IPS-18c (cell line): ENCODE measurements around the gene NHS.
"Not testable (repeated sequence)": the region's sequence is repeated elsewhere in the genome, so short reads cannot be mapped to it uniquely, and the experiment has no call there.

Source experiments
- H3K4me3 ChIP-seq: 2 replicates; pipeline ENCODE4 v1.7.0; 2013; ENCODE audit warnings: low read depth, mild to moderate bottlenecking, low read length, moderate library complexity; ENCODE audit not compliant: insufficient read depth
- H3K9me3 ChIP-seq: one replicate; pipeline ENCODE4 v1.6.1; 2013; ENCODE audit warnings: mild to moderate bottlenecking, low read length, moderate library complexity; ENCODE audit not compliant: control insufficient read depth, insufficient read depth

NHS gene

DNA sequence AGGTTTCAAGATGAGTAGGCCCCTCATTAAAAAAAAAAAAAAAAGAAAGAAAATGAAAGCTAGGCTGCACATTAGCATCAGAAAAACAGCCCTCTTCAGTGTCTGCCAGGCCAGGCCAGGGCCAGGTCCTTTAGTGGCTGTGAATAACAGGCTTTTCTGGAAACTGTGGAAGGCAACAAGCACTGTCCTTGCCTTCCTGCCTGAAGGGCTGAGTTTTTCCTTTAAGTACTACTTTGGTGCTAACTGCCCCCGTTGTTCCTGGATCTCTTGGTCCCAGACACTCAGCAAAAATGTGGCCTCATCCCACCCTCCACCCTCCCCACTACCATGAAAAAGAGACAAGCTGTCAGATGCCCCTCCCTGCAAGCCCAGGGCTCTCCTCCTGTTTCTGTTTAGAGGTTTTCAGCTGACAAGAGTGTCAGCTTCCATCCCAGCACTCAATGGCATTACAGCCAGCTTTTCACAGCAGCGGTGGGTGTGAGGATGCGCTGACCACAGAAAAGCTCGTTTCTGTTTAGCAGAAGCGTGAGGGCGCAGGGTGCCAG lies 174.2 kb downstream of the NHS start:
- H3K9me3 ChIP-seq, result no peaks in the 10 kb centered on the region

GRCh38 chrX:17550011-17550410 lies 175.0 kb downstream of the NHS start:
- Histone ChIP-seq H3K4me3 (no peak overlapping the region), H3K9me3 (no peaks in the 10 kb centered on the region)

More for the DNA sequence above, 174.2 kb downstream of the NHS start:
- H3K4me3 ChIP-seq, result no peak overlapping the region

DNA sequence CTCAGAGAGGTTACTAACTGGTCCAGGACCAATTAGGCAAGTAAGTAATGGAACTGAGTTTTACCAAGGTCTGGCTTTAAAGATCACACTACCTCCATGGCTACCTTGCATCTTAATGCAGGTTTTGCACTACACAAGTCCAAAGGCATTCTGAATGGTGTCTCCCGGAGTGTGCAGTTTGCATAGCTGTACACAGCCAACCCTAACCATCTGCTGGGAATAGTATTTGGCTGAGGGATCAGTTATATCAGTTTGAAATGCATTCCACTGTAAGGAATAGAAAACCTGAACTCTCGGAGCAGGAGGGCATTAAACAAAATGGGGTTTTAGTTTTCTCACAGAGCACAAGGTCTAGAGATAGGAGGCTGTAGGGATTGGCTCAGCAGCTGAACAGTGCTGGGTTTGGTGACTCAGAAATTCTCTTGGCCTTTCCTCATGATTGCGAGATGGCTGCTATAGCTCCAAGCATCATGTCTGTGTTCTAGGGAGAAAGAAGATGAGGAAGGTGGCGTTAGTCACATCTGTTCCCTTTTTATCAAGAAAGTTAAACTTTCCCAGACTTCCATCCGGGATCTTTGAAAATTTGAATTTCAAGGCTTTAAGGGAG lies 177.1 kb downstream of the NHS start:
- H3K9me3 ChIP-seq, result no peaks in the 10 kb centered on the region
- H3K4me3 ChIP-seq, result no peak overlapping the region

- Histone ChIP-seq H3K9me3 (no peaks in the 10 kb centered on the region), H3K4me3 (no peak overlapping the region)
Measured at GRCh38 chrX:17553469-17553868, 178.5 kb downstream of the NHS start.

DNA sequence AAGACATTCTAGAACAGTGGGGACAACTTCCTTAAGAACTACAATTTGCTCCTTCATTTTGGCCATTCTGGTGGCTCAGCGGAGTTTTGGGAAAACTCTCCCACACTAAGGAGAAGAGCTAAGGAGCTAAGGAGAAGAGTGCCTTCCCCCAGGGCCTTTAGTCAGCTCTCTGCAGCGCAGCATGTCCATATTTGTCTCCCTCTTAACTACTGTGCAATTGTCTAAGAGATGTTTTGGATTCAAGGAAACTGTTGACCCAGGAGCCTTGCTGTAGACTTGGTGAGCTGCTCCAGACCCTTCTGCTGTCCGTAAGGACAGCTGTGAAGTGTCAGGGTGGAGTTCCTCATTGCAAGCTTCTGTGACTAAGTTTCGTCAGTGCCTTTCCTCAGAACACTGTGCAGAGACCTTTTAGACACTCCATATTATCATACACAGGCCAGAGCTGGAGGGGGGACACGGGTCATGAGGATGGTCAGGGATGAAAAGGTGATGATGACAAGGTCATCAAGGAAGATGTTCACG lies 179.0 kb downstream of the NHS start:
- Histone ChIP-seq H3K9me3 (no peaks in the 10 kb centered on the region), H3K4me3 (no peak overlapping the region)

GRCh38 chrX:17554914-17555313 lies 179.9 kb downstream of the NHS start:
- H3K9me3 ChIP-seq, result no peaks in the 10 kb centered on the region
- no peak overlapping the region for H3K4me3 ChIP-seq

DNA sequence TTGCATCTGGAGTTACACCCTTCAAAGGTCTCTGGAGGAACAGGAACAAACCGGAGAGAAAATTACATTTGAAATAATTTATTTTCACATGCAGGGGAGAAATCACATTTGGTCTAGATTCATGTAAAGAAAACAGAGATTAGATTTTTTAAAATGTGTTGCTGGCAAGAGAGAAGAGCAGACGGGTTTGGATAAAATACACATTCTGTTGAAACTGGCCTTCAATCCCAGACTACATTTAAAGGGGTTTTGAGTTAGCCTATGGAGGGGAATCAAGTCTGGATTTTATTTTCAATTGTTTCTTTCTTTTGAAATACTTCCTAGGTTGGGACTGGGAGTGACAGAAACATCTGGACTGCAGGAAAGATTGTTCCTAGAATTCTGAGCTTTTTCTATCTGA lies 180.8 kb downstream of the NHS start:
- Histone ChIP-seq H3K4me3 (no peak overlapping the region), H3K9me3 (no peaks in the 10 kb centered on the region)

- no peaks in the 10 kb centered on the region for H3K9me3 ChIP-seq
- H3K4me3 ChIP-seq, result no peak overlapping the region
Measured at GRCh38 chrX:17559728-17560379, 184.9 kb downstream of the NHS start.

- Histone ChIP-seq H3K9me3 (no peaks in the 10 kb centered on the region), H3K4me3 (no peak overlapping the region)
Measured at GRCh38 chrX:17560385-17560784, 185.4 kb downstream of the NHS start.

DNA sequence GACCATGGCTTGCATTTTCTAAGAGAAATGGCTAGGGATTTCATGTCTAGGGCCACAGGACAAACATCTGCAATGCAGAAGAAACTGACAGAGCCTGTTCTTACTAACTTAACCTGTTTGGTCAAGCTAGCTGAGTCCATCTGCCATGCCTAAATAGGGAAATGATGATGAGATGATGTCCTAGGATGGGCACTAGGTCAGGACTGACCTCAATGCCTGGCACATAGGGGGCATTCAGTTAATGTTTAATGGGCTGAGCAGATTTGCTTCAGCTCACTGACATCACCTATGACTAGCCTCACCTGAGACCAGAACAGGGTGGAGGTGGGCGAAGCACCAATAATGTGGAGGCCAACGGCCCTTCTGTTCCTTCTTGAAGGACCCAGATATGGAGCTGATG lies 188.1 kb downstream of the NHS start:
- H3K9me3 ChIP-seq, result no peaks in the 10 kb centered on the region
- H3K4me3 ChIP-seq, result no peak overlapping the region

DNA sequence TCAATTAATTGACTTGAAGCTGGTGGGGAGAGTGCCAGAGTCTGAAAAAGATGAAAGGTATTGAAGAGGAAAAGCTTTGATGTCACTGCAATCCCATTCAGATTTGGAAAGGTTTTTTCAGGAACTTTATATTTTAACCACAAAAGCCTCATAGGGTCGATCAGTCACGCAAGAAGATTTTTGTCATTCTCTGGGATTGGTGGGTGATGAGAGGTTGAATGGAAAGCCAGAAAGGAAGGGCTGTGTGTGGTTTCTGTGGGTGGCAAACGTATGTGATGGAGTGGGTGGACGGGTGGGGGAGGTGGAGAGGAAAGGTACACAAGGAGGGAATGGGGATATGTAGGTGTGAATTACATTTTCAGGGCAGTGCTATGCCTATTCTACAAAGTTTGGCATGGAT lies 188.5 kb downstream of the NHS start:
- peaks cover under 1% of the 10 kb centered on the region for H3K9me3 ChIP-seq

GRCh38 chrX:17564689-17565409 lies 189.8 kb downstream of the NHS start:
- peaks cover 3% of the 10 kb centered on the region for H3K9me3 ChIP-seq
- no peak overlapping the region for H3K4me3 ChIP-seq

More for the DNA sequence above, 188.5 kb downstream of the NHS start:
- no peak overlapping the region for H3K4me3 ChIP-seq

GRCh38 chrX:17566740-17567139 lies 191.7 kb downstream of the NHS start:
- Histone ChIP-seq H3K9me3 (peaks cover 3% of the 10 kb centered on the region), H3K4me3 (no peak overlapping the region)

- peaks cover 3% of the 10 kb centered on the region for H3K9me3 ChIP-seq
- H3K4me3 ChIP-seq, result no peak overlapping the region
Measured at GRCh38 chrX:17567187-17567586, 192.2 kb downstream of the NHS start.

DNA sequence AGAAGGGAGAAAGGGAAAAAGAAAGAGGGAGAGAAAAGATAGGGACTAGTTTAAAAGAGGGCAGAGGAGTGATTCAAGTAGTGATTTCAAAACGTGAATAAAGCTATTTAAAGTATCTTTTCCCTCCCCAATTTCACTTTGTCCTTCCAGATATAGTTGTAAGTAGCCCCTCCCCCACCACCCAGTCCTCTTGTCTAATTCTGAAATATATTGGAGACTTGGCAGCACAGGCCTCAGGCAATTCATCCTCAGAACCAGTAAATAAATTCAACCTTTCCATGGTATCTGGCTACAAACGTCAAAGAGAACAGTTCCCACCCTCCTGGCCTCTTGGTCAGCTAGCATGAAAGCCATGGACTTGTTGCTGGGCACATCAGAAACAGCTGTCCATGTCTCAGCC lies 192.8 kb downstream of the NHS start:
- Histone ChIP-seq H3K9me3 (peaks cover 3% of the 10 kb centered on the region), H3K4me3 (no peak overlapping the region)

GRCh38 chrX:17568804-17569203 lies 193.8 kb downstream of the NHS start:
- not testable (repeated sequence) for H3K4me3 ChIP-seq, H3K9me3 ChIP-seq

DNA sequence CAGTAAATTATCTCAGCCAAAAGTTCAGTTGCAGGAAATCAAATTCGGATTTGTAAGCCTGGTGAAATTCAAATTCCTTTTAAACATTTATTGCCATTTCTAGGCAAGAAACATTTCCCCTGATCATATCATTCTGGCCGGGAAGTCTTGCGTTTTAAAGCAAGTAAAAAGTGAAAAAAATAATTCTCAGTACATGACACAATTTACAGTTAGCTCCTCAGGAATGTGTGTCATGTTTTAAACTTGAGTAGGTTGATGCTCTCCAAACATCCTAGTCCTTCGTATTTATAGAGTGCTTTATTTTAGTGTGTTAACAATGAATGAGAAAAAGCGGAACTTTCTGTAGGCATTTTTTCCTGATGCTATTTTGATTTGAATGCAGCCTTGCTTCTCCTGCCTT lies 204.0 kb downstream of the NHS start:
- Histone ChIP-seq H3K9me3 (no peaks in the 10 kb centered on the region), H3K4me3 (no peak overlapping the region)
